OCI-LY3 (cell line): ENCODE measurements around the gene PITPNM3.

ENCODE experiments used
- CTCF ChIP-seq: fragments of 200-600, 300-600 bp; sonication (generic); IDR thresholded peaks from 2 replicates; pipeline ENCODE4 v1.5.1; 2014; ENCODE audit warnings: antibody characterized with exemption, low read length, low read depth
- EZH2phosphoT487 ChIP-seq: fragments of 200-600 bp; shearing (Covaris generic); IDR thresholded peaks from 2 replicates; pipeline ENCODE4 v1.6.1; 2018; ENCODE audit warnings: antibody characterized with exemption, mixed run types, low read depth

- TF ChIP-seq CTCF (no peak), EZH2phosphoT487 (no peak)
Measured at GRCh38 chr17:6530324-6530920, 25.9 kb downstream of the PITPNM3 start.
